HG03280 (cell line): Measurements from ENCODE around the gene EBI3.
"Not testable (repeated sequence)": the region's sequence is repeated elsewhere in the genome, so short reads cannot be mapped to it uniquely, and the experiment has no call there.

Source experiments
- ATAC-seq: cut with Tn5 transposase; IDR thresholded peaks from one replicate; pipeline ENCODE4 v1.9.1; 2021; ENCODE audit warnings: mild to moderate bottlenecking, moderate library complexity; ENCODE audit not compliant: unreplicated experiment

The EBI3 gene

DNA sequence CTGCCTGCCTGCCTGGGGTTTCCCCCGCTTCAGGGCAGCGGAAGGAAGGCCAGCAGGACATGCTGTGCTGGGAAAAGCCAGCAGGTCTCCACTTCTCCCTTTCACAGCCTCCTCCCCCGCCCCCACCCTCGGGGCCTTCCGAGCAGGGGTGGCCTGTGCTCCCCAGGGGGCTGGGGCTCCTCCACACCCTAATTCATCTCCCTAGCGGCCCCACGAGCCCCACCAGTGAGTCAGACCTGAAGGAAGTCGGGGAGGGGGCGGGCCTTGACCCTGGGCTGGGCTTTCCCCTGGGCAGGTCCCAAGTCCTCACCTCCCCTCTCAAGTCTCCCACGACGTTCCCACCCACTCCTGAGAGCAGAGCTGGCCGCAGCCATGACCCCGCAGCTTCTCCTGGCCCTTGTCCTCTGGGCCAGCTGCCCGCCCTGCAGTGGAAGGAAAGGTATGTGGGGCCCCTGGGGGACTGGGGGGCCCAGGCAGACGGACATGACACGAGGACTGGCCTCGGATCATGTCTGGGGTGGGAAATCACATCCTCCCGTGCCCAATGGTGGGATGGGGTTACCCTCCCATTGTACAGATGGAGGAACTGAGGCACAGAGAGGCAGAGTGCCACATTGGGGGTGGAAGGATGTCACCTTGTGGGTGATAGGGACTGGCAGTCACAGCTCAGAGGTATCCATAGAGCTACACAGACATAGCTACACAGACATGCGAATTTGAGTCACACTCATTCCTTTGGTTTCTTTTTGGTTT, at the start of gene EBI3:
Gene EBI3 (plus strand): TSS at position 345 of the 753 bp plus-strand sequence. CDS start 28 bp downstream, at position 373.
- ATAC-seq = no peak

DNA sequence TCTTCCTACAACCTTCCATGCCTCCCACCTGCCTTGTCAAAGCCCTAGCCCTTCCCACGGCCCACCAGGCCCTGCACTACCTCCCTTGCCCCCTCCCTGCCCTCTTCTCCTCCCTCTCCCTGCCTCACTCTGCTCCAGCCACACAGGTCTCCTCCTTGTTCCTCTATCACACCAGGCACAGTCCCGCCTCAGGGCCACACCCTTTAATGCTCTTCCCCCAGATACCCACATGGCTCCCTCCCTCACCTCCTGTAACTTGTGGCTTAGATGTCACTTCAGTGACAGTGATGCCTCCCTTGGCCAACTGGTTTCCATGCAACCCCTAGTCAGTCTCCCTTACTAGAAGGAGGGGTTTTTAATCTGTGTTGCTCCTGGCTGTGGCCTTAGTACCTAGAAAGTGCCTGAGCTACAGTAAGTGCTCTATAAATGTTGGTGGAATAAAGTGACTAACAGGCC, 48.2 kb upstream of the EBI3 start:
- ATAC-seq = no peak

DNA sequence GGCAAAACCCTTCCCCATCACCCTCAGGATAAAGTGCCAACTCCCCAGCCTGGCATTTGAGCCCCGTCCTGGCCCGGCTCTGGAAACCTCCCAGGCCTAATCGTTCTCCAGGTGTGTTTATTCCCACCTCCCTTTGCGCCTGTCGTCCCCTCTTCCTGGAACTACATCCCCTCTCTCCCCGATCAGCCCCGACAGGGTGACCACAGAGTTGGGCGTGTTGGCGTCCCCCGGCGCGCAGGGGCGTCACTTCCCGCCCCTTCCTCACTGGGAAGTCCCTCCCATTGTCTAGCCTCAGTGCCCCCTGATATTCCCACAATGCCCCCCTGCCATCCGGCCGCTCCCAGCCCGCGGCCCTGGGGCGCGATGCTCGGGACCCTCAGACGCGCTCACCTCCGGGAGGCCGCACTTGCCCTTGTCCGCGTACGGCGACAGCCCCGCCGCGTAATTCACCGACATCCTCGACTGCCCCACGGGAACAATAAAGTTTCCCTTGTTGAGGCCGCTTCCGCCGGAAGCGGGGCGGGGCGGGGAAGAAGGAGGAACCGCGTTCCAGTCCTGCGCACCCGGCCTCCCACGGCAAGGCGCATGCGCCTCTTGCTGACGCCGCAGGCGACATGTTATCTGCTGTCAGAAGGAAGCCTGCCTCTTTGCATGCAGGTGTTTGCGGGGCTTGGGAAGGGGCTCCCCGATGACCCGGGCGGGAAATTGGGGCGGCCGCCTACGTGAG, 47.1 kb upstream of the EBI3 start, which contains the start of the genes ANKRD24 and SIRT6:
Gene ANKRD24 (plus strand): TSS at position 606 of the 727 bp plus-strand sequence. CDS start 3,737 bp downstream, outside the sequence.
Gene SIRT6 (minus strand): TSS at position 480 of the 727 bp plus-strand sequence. CDS start 24 bp downstream, at position 456.
- ATAC-seq = peak; percentile 60

DNA sequence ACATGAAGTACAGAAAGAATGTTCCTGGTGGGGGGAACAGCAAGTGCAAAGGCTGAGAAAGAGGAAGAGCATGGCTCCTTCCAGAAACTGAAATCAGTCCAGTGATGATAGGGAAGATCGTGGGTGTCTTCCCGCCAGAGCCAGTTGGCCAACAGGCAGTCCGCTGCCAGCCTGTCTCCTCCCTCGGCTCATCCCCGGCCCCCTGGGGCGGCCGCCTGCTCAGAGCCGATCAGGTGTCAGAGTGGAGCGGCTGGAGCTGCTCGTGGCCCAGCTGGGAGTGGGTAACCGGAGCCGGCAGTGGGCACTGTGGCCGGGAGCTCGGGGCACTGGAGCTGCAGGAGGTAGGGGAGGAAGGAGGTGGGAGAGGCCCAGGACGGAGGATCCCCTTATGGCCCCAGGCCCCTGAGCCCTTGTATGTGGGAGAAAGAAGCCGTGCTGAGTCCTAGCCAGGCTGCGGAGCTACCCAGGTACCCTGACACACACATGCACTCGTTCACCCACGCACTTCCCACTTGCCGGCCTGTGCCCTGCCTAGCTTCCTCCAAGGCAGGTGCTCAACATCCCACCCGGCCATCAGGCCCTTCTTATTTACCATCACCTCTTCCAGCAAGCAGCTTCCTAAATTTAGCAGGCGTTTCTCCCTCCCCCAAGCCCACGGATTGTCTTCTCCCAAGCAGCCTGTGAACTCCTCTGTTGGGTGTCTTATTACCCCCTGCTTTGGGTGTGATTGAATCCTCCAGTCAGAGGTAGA, 45.2 kb upstream of the EBI3 start:
- ATAC-seq = no peak

DNA sequence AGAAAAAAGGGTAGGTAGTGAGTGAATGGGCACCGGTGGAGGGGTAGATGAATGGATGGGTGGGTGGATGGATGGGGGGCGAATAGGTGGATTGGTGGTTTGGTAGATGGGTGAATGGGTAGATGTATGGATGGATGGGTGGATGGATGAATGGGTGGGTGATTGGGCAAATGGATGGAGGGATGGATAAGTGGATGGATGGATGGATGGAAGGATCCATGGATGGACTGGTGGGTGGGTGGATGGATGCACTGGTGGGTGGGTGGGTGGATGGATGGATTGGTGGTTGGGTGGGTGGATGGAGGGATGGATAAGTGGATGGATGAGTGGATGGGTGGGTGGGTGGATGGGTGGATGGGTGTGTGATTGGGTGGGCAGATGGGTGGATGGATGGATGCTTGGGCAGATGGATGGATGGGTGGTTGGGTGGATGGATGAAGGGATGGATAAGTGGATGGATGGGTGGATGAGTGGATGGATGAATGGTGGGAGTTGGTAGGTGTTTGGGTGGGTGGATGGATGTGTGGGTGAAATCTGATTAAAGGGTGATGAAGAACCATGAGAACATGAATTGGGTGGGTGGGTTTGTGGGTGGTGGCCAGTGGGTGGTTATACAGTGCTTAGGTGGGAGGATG, 44.5 kb upstream of the EBI3 start:
- no peak for ATAC-seq

DNA sequence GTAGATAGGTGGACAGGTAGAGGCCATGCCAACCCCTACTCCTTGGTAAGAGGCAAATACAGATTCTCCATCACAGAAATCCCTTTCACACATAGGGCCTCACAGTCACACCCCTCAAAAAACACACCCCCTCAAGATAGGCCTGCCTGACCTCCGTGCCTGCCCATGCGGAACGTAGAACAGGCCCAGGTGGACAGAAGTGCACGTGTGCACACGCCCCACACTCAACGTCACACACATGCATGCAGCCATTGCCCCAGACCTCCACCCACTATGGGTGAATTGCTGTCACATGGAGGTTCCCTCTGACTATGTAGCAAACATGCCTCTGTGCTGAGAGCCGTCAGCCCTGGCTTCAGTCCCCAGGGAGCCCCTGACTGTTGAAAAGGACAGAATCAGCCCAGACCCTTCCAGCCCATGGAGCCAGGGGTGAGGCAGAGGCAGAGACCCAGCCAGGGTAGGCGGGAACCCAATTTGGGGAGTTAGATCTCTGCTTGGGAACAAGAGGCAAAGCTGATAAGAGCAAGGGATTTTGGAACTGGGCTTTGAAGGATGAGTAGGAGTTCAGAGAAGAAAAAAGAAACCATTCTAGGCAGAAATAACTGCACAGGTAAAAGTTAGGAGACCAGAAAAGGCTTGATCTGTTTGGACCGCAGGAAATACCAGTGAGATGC, 43.8 kb upstream of the EBI3 start:
- ATAC-seq = no peak

DNA sequence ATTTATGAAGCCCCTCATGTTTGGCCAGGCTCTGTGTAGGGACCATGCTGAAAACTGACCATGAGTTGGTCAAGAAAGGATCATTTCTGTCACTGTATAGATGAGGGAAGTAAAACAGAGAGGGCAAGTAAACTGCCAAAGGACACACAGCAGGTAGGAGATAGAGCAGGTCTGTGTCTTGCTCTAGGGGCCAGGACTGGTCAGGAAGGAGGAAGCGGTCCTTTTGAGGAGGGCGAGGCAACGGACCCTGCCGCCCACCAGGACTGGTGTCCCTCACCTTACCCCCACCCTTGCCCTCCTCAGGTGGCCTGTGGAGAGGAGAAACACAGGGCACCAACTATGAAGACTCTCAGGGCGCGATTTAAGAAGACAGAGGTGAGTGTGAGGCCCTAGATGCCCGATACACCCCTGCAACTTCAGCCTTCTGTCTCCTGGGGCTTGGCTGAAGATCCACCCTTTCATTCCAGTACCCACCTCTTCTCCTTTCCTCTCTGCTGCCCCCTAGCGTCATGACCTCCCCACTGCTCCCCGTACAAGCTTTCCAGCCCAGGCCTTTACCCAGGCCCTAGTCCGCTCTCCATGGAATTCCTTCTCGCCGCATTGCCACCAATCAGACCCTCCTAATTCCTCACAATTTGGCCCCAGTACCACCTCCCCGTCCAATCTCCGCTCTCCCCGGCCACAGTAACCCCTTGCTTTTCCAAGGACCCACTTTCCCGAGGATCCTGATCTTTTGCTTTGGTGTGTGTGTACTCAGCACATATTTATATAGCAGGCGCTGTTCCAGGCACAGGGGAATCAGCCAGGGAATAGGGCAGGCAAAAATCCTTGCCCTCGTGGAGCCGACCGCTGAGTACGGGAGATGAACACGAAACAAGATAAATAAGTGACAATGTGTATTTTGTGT, 43.0 kb upstream of the EBI3 start:
- ATAC-seq = no peak

DNA sequence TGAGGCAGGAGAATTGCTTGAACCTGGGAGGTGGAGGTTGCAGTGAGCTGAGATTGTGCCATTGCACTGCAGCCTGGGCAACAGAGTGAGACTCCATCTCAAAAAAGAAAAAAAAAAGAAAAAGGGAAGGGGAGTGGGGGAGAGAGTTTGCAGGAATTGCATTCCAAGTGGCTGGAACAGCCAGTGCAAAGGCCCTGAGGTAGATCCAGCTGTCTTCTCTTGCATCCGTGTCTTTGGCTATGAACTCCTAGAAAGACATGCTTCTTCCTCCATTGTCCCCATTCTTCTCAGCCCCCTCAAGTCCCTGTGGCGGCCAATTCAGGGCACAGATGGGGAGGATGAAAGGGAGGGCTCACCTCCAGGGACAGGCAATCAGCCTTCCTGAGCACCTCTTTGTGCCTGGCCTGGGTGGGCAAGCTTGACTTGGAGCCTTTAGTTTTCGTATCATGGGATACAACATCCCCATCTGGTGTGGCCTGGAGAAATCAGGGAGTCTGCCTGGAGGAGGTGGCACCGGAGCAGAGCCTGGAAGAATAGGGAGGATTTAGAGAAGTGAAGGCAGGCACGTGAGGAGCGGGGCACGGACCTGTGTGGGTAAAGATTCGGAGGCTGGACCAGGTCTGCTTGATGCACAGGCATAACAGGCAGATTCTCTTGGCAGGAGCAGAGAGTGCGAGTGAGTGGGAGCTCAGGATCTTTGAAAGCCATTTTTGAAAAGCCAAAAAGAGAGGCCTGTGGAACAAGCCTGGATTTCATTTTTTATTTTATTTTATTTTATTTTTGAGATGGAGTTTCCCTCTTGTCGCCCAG, 41.8 kb upstream of the EBI3 start:
- no peak for ATAC-seq

DNA sequence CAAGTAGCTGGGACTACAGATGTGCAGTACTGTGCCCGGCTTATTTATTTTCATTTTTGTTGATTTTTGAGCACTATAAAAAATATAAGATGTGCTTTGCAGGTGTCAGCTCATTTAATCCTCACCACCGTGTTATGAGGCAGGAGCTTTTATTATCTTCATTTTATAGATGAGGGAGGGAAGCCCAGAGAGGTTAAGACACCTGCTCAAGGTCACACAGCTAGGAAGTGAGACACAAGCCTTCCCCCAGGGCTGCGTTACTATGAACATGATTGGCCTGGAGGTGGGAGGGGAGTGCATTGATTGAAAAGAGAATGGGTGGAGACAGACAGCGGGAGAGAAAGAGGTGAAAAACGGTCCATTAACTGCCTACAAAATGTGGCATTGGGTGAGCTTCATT, 39.7 kb upstream of the EBI3 start:
- ATAC-seq = no peak

DNA sequence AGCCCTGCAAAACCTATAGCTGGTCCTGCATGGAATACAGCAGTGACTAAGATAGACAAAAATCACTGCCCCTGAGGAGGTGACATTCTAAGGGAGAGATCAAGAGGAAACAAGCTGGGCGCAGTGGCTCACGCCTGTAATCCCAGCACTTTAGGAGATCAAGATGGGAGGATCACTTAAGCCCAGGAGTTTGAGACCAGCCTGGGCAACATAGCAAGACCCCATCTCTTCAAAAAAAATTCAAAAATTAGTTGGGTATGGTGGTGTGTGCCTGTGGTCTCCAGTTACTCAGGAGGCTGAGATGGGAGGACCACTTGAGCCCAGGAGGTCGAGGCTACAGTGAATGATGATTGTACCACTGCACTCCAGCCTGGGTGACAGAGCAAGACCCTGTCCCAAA, 36.8 kb upstream of the EBI3 start:
- not testable (repeated sequence) for ATAC-seq

DNA sequence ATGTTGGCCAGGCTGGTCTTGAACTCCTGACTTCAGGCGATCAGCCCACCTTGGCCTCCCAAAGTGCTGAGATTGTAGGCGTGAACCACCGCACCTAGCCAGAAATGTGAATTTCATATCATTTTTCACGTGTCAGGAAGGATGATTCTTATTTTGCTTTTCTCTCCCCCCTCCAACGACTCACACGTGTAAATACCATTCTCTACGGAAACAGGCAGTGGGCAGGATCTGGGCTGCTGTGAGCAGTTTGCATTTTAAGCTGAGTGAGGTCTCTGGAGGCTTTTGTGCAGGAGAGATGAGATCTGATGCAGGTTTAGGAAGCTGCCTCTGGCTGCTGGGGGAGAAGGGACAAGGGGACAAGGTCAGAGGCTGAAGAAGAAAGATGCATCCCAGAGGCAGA, 35.0 kb upstream of the EBI3 start:
- ATAC-seq = no peak

DNA sequence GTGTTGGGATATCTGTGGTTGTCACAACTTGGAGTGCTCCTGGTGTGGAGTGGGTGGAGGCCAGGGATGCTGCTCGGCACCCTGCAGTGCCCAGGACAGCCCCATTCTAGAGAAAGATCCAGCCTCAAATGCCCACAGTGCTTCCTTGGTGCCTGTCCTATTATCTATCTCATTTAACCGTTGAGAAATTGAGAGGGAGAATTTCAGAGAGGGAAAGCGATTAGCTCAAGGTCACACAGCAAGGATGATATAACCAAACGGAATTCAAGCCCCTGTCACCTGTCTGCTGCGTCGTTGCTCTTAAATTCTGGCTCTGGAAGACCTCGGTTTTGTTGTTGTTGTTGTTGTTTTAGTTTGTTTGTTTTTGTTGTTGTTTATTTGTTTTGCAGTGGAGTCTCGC, 33.3 kb upstream of the EBI3 start:
- ATAC-seq = no peak

DNA sequence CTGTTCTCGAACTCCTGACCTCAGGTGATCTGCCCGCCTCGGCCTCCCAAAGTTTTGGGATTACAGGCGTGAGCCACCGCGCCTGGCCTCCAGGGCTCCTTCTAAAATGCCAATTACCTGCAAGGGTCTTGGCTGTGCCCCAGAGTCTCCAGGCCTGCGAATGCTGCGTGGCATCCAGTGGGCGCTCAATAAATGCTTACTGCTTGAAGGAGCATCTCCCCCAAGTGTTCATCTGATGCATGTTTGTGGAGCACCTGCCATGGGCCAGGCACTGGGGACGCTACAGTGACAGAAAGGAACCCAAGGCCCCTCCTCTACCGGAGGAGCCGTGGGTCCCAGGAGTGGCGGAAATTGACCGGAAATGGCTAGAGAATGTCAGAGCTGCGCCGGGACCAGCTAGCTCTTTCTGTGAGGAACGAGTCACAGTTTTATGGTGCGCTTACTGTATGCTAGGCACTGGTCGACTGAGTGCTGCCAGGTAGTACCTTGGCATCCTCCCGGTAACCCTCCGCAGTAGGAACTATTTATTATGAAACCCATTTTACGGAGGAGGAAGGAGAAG, 32.7 kb upstream of the EBI3 start:
- ATAC-seq = no peak

DNA sequence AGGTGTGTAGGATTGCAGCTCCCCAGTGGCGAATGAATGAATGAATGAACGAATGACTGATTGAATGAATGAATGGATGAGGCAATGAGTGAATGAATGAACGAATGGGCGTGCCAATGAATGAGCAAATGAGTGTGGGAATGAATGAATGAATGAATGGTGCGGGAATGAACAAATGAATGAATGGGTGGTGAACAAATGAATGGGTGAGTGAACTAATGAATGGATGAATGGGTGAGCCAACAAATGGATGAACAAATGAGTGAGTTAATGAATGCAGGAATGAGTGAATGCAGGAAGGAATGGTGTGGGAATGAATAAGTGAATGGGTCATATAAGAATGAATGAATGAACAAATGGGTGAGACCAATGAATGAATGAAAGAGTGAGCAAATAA, 32.1 kb upstream of the EBI3 start:
- ATAC-seq = no peak

DNA sequence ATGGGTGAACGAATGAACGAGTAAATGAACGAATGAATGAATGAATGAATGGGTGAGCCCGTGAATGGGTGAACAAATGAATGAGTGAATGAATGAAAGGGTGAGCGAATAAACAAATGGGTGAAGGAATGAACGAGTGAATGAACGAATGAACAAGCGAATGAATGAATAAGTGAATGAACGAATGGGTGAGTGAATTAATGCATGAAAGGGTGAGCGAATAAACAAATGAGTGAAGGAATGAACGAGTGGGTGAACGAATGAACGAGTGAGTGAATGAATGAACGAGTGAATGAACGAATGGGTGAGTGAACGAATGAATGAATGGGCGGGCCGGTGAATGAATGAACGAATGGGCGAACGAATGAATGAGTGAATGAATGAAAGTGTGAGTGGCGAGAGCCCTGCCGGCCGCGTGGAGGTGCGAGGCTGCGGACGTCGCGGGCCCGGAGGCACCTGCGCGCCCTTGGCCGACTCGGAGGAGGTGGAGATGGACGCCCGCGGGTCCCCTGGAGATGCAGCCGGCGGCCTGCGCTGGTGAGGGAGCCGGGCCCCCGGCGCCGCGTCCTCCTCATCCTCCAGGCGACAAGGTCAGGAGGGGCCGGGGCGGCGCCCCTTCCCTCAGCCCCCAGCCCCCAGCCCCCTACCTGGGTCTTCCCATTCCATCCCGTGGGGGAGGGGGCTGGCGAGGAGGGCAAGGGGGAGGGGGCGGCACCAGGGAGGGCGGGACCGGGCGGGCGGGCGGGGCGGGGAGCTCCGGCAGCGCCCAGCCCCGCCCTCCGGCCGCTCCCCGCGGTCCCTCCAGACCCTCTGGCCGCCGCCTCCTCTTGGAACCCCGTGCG, 31.5 kb upstream of the EBI3 start:
- ATAC-seq = no peak

DNA sequence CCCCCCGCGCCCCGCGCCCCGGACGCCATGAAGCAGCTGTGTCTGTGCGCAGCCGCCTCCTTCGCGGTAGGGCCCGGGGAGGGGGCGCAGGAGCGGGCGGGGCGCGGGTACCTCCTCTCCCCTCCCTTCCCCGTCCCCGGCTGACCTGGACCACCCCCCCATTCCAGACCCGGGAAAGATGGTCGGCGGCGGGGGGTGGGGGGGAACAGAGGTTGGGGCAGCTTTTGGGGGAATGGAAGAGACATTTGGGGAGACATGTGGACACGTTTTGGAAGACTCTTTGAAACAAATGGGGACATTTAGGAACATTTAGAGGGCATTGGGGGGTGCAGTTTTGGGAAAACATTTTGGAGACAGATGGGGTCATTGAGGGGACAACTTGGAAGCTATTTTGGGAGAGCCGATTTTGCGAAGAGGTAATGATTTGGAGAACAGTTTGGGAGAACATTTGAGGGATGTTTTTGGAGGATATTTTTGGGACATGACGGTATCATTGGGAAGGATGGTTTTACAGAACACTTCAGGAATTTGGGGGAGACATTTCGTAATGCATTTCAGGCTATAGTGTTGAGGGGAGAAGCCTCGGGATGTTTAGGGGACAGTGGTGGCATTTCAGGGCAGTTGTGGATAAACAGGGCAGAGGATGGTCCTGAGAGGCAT, 30.7 kb upstream of the EBI3 start:
- no peak for ATAC-seq
